GM13976 (cell line): ENCODE results near the gene SCO2.
A peak's percentile ranks its signal among the peaks of the same experiment; 100 is the strongest.

Source experiments
- DNase-seq: peaks from one replicate; pipeline ENCODE4 v3.0.0; 2012; ENCODE audit warnings: low spot score
- CTCF ChIP-seq: IDR thresholded peaks from 2 replicates; pipeline ENCODE4 v1.5.1; 2012; ENCODE audit warnings: borderline replicate concordance, mild to moderate bottlenecking; ENCODE audit not compliant: insufficient read depth; ENCODE audit errors: extremely low read depth, missing control alignments, control extremely low read depth
- in situ Hi-C: fragments of 300-500 bp; cut with MboI; formaldehyde crosslinking; loops from one replicate; pipeline ENCODE4 v1.12.0; 2022; ENCODE audit warnings: low sequenced_read_pairs, mixed read lengths, inconsistent platforms; ENCODE audit not compliant: unreplicated experiment

Gene SCO2, protein sequence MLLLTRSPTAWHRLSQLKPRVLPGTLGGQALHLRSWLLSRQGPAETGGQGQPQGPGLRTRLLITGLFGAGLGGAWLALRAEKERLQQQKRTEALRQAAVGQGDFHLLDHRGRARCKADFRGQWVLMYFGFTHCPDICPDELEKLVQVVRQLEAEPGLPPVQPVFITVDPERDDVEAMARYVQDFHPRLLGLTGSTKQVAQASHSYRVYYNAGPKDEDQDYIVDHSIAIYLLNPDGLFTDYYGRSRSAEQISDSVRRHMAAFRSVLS

GRCh38 chr22:50525104-50525857 is at the start of gene SCO2:
Gene SCO2, minus strand, starts transcription at chr22:50525598. Its CDS starts 1,187 bp downstream, at chr22:50524411.
- peak; percentile 98 for DNase-seq
- in situ Hi-C loops, result no loop called here
- peak; percentile 67 for TF ChIP-seq CTCF

DNA sequence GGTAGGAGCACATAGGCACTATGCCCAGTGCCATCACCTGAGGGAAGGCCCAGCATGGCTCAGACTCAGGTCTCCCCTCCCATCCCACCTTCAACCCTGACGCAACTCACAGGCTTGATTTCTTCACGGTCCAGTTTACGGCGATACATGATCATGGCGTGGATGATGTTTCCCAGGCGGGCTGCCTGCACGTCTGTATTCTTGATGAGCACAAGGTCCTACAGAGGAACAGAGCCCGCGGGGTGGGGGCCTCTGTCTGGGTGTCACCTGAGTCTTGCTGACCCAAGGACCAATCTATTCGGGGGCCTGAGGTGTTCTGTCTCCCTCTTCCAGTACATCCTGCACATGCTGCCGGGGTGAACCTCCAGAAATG is 49.0 kb upstream of the SCO2 start:
- no peak for DNase-seq
- in situ Hi-C loops, result no loop called here
- no peak for TF ChIP-seq CTCF

GRCh38 chr22:50573491-50574382 is 48.3 kb upstream of the SCO2 start:
- DNase-seq, result no peak
- in situ Hi-C loops, result no loop called here
- no peak for TF ChIP-seq CTCF

DNA sequence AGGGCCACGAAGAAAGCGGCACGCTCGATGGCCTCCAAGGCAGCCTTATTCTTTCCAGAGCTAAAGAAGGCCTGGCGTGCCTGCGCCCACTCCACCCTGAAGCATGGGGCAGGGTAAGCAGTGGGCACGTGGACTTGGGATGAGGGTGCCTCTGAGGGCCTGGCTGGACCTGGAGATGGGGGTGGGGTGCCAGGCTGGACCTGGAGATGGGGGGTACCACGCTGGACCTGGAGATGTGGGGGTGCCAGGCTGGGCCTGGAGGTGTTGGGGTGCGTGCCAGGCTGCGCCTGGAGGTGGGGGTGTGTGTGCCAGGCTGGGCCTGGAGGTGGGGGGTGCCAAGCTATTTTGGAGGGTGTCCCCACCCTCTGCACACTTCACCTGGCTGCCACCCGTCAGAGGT is 47.6 kb upstream of the SCO2 start:
- no peak for TF ChIP-seq CTCF

GRCh38 chr22:50571264-50572175 is 46.1 kb upstream of the SCO2 start:
- no peak for TF ChIP-seq CTCF
- in situ Hi-C loops, result no loop called here
- peak; percentile 21 for DNase-seq

More for the DNA sequence above, 47.6 kb upstream of the SCO2 start:
- no peak for DNase-seq
- in situ Hi-C loops, result no loop called here

GRCh38 chr22:50570861-50571260 is 45.5 kb upstream of the SCO2 start:
- in situ Hi-C loops, result no loop called here
- TF ChIP-seq CTCF, result no peak
- DNase-seq, result no peak
